ENCODE data around the gene HDDC2.
A peak's percentile ranks its signal among the peaks of the same experiment; 100 is the strongest.

The HDDC2 gene
- long read RNA-seq, donor 1, transcript HDDC2-202 (6 exons, 918 nt) = minor isoform, 24 of 323 reads
- long read RNA-seq, donor 1, transcript HDDC2-201 (5 exons, 1,350 nt) = major isoform, 37 of 323 reads
- long read RNA-seq, donor 1, transcript HDDC2-208 (1 exons, 3,529 nt) = minor isoform, 13 of 323 reads
- long read RNA-seq, donor 1, partial matches to known transcripts = 180 of 323 reads
- long read RNA-seq, donor 1, other reads (novel, unspliced or antisense) = 68 of 323 reads
- long read RNA-seq, donor 2, transcript HDDC2-201 (5 exons, 1,350 nt) = major isoform, 25 of 41 reads
- long read RNA-seq, donor 2, transcript HDDC2-208 (1 exons, 3,529 nt) = minor isoform, 6 of 41 reads
- long read RNA-seq, donor 2, transcript HDDC2-202 (6 exons, 918 nt) = minor isoform, 10 of 41 reads
- long read RNA-seq, donor 2, partial matches to known transcripts = 0 of 41 reads
- long read RNA-seq, donor 2, other reads (novel, unspliced or antisense) = 0 of 41 reads
- long read RNA-seq, donor 3, transcript HDDC2-208 (1 exons, 3,529 nt) = minor isoform, 7 of 24 reads
- long read RNA-seq, donor 3, transcript HDDC2-202 (6 exons, 918 nt) = minor isoform, 7 of 24 reads
- long read RNA-seq, donor 3, transcript HDDC2-201 (5 exons, 1,350 nt) = major isoform, 10 of 24 reads
- long read RNA-seq, donor 3, partial matches to known transcripts = 0 of 24 reads
- long read RNA-seq, donor 3, other reads (novel, unspliced or antisense) = 0 of 24 reads
- long read RNA-seq, donor 4, transcript HDDC2-208 (1 exons, 3,529 nt) = minor isoform, 9 of 52 reads
- long read RNA-seq, donor 4, transcript HDDC2-202 (6 exons, 918 nt) = major isoform, 21 of 52 reads
- long read RNA-seq, donor 4, transcript HDDC2-201 (5 exons, 1,350 nt) = major isoform, 21 of 52 reads
- long read RNA-seq, donor 4, partial matches to known transcripts = 0 of 52 reads
- long read RNA-seq, donor 4, other reads (novel, unspliced or antisense) = 0 of 52 reads
- long read RNA-seq, donor 5, transcript HDDC2-202 (6 exons, 918 nt) = minor isoform, 7 of 33 reads
- long read RNA-seq, donor 5, transcript HDDC2-201 (5 exons, 1,350 nt) = major isoform, 21 of 33 reads
- long read RNA-seq, donor 5, partial matches to known transcripts = 0 of 33 reads
- long read RNA-seq, donor 5, other reads (novel, unspliced or antisense) = 0 of 33 reads
- long read RNA-seq, donor 6, transcript HDDC2-202 (6 exons, 918 nt) = minor isoform, 10 of 47 reads
- long read RNA-seq, donor 6, transcript HDDC2-201 (5 exons, 1,350 nt) = major isoform, 15 of 47 reads
- long read RNA-seq, donor 6, transcript HDDC2-208 (1 exons, 3,529 nt) = minor isoform, 10 of 47 reads
- long read RNA-seq, donor 6, partial matches to known transcripts = 0 of 47 reads
- long read RNA-seq, donor 6, other reads (novel, unspliced or antisense) = 11 of 47 reads
- long read RNA-seq, donor 7, transcript HDDC2-201 (5 exons, 1,350 nt) = major isoform, 34 of 86 reads
- long read RNA-seq, donor 7, transcript HDDC2-208 (1 exons, 3,529 nt) = minor isoform, 13 of 86 reads
- long read RNA-seq, donor 7, transcript HDDC2-202 (6 exons, 918 nt) = minor isoform, 27 of 86 reads
- long read RNA-seq, donor 7, partial matches to known transcripts = 12 of 86 reads
- long read RNA-seq, donor 7, other reads (novel, unspliced or antisense) = 0 of 86 reads
- long read RNA-seq, donor 8, transcript HDDC2-208 (1 exons, 3,529 nt) = minor isoform, 11 of 48 reads
- long read RNA-seq, donor 8, transcript HDDC2-201 (5 exons, 1,350 nt) = major isoform, 19 of 48 reads
- long read RNA-seq, donor 8, transcript HDDC2-202 (6 exons, 918 nt) = minor isoform, 17 of 48 reads
- long read RNA-seq, donor 8, partial matches to known transcripts = 0 of 48 reads
- long read RNA-seq, donor 8, other reads (novel, unspliced or antisense) = 0 of 48 reads

GRCh38 chr6:125301435-125302391, at the start of gene HDDC2:
HDDC2 (minus strand) TSS chr6:125301967; CDS start chr6:125301932, 35 bp downstream.
- DNase-seq = peak; percentile 96

GRCh38 chr6:125346926-125347563, 45.3 kb upstream of the HDDC2 start:
- no peak for DNase-seq

GRCh38 chr6:125346201-125346925, 44.6 kb upstream of the HDDC2 start:
- DNase-seq = peak; percentile 31

GRCh38 chr6:125341460-125341859, 39.7 kb upstream of the HDDC2 start:
- no peak for DNase-seq

- no peak for DNase-seq
These were observed 39.2 kb upstream of the HDDC2 start for GRCh38 chr6:125340991-125341390.

GRCh38 chr6:125340175-125340835, 38.5 kb upstream of the HDDC2 start:
- no peak for DNase-seq

GRCh38 chr6:125339653-125340052, 37.9 kb upstream of the HDDC2 start:
- no peak for DNase-seq

GRCh38 chr6:125338381-125338780, 36.6 kb upstream of the HDDC2 start:
- DNase-seq = no peak

- no peak for DNase-seq
These were observed 35.9 kb upstream of the HDDC2 start for GRCh38 chr6:125337706-125338105.

GRCh38 chr6:125332664-125333063, 30.9 kb upstream of the HDDC2 start:
- no peak for DNase-seq

GRCh38 chr6:125325586-125325985, 23.8 kb upstream of the HDDC2 start:
- DNase-seq = no peak

- DNase-seq = no peak
These were observed 21.6 kb upstream of the HDDC2 start for GRCh38 chr6:125323376-125323775.

- no peak for DNase-seq
These were observed 14.9 kb upstream of the HDDC2 start for GRCh38 chr6:125316621-125317020.

- DNase-seq = no peak
These were observed 13.8 kb upstream of the HDDC2 start for GRCh38 chr6:125315548-125315947.

GRCh38 chr6:125314009-125314581, 12.3 kb upstream of the HDDC2 start:
- peak; percentile 42 for DNase-seq

- no peak for DNase-seq
These were observed 11.2 kb upstream of the HDDC2 start for GRCh38 chr6:125312950-125313349.

- no peak for DNase-seq
These were observed 10.7 kb upstream of the HDDC2 start for GRCh38 chr6:125312478-125312877.

Measured in right kidney (tissue), 9 donors.